ENCODE data around the gene CCNB2.
"Not testable (repeated sequence)": the region's sequence is repeated elsewhere in the genome, so short reads cannot be mapped to it uniquely, and the experiment has no call there.

The CCNB2 gene

DNA sequence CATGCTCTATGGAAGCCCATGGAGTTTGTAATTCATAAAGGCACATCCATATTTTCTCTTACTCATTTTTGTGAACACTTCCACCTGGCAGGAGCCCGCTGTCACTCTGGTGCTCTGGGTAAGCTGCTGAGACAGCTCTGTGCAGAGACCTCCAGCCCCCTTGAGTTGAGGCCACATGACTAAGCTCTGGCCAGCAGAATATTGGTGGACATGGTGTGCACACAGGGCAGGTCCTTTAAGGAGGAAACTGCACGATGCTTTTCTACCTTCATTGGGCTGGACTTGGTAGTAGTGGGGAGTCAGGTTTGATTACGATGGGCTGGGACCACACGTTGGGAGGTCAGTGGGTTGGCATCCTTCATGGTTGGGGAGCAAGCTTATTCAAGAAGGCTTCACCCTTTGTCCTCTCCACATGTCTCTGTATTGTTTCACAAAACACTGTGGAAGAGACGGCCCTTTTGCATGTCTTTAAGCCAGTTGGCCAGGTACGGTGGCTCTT is 29.0 kb downstream of the CCNB2 start:
- DNase-seq (ENCODE audit: low spot score), result no peak

DNA sequence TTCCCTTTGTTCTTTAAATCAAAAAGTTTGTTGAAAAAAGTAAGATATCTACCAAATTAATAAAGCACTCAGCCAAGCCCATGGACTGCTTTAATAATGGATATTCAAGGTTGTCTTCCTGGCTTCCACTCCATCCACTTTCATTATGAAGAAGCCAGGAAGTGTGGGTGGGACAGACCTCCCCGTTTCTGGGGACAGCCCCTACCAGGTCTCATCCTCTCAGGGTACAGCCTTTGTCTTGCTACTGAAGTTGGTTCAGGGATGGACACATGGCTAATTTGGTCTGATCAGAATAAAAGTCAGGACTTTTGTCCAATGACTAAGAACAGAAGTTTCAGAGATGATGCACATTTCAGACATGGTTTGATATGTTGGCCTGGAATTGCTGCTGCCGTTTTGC is 32.6 kb downstream of the CCNB2 start:
- DNase-seq (ENCODE audit: low spot score), result no peak

DNA sequence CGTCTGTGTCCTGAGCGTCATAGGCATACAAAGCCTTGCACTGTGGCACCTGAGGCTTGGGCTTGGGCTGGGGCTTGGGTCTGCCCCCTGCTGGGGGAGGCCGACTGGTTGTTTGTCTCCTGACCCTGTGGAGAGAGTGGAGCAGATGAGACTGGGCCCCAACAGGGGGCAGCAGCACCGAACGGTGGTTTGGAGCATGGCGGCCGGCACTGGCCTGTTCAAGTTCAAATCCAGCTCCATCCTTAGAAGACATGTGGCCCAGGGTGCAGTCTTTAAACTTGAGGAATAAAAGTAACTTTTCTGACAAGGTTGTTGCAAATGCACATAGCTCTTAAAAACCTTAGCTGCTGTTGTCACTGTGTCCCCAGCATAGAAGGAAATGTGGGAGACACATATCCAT is 33.3 kb downstream of the CCNB2 start:
- DNase-seq (ENCODE audit: low spot score), result peak; percentile 87

DNA sequence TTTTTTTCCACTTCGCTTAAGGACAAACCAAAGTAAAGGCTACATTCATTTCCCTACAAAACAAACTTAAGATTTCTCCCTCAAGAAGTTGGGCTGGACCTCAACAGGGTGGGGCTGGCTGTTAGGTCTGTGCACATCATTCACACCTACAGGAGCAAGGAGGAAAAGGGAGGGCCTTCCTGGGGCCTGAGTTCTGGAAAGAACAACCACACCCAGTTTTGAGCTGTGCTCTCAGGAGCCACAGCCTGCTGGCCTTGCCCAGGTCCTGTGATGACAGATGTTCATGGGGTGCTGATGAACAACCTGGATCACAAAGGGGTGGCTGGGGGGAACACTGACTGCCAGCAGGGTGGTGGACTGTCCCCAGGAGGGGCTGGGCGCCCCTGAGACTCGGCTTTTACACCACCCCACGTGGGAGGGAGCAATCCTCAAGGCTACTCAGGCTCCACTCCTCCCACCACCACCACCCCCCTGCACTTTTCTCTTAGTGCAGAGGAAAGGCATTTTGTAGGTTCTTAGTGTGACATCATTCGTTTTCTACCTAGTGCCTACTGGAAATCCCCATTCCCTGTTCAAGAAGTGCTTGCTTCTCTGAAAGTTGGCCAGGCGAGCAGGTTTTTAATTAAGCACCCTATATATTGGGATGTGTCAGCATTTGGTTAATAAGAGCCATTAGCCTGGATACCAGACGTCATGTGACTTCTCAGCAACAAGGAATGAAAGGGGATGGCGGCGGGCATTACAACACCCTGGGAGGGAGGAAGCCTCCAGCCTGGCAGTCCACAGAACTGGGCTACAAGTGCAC is 35.7 kb downstream of the CCNB2 start:
- DNase-seq (ENCODE audit: low spot score), result no peak

DNA sequence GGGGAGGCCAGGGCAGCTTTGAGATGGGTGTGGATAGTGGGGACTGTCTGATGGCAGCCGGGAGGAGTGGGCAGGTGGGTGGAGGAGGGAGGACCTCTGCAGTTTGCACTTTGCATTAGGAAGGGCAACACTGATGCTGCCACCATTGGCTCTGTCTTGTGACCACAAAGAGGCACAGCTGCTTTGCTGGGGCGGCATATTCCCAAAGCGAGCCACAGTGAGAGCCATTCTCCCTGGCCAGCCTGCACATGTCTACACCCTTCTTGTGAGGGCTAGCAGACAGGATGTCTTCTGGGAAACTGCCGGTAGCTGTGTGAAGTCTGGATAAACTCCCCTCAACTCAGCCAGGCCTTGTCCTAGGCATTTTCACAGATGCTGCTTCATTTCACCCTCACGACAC is 38.3 kb downstream of the CCNB2 start:
- DNase-seq (ENCODE audit: low spot score), result no peak

DNA sequence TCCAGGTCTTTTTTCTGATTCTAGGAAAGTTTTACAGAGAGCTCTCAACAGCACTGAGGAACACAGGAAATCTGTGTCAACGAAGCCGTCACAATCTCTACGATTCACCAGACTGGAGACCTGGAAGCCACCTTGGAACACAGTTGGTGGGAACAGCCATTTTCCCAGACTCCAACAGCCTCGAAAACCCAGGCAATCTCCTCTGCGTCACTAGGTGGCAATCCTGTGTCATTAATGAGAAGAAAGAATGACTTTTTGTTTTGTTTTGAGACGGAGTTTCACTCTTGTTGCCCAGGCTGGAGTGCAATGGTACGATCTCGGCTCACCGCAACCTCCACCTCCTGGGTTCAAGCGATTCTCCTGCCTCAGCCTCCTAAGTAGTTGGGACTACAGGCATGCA is 39.6 kb downstream of the CCNB2 start:
- DNase-seq (ENCODE audit: low spot score), result not testable (repeated sequence)

DNA sequence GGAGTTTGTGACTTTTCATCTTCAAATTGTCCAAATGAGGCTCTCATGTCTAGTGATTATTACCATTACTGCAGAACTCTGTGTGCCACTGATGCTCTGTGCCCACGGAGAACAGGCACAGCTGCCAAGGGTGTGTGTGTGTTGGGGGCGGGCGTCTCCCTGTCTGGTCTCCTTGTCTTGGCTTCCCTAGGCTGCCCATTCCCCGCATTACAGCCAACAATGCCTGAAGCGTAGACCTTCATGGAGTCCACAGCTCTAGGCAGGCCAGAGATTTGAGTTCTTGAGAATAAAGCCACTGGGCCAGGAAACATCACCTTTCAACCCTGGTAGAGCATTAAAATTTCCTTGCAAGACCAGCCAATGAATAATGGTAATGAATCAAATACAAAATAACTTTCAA is 42.7 kb downstream of the CCNB2 start:
- DNase-seq (ENCODE audit: low spot score), result no peak

DNA sequence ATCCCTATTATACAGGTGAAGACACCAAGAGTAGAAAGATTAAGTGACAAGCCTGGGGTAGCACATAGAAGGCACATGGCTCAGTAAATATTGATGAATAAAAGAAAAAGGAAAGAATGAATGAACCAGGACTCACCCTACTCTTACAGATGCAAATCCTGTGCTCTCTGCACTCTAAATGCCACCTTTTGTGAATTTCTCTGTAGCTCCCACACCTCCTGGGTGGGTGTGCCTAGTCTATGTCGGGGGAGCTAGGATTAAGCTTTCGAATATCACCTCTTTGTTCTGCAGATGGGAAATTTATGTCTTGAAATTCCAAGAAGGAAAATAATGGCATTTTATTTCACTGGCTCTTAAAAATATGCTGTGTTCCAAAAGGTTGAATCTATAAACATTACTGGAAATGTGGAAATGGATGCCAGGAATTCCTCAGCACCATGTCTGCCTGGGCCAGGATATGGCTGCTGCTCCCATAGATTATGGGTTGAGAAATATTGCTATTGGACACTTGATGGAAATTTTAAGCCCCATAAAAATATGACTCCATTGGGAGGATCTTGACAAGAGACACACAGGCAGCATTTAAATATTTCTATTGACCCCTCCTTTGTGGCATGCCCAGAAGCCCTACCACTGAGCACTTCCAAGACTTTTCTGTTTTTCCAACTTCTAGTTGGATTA is 43.3 kb downstream of the CCNB2 start:
- DNase-seq (ENCODE audit: low spot score), result no peak

DNA sequence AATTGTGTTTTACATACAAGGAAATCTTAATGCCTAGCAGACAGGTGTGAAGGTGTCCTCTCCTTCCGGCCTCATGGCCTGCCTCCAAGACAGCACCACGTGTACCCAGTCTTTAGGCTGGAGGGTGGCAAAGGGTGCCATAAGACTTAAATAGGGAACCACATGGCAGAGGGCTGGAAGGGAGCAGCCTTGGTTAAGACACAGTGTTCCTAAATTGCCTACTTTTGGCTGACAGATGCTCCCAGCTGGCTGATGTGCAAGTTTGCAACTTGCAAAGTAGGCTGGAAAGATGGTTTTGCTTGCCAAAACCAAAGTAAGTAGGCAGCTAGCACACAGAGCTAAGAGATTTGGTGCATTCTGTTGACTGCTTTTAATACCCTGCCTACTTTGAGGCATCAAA is 45.2 kb downstream of the CCNB2 start:
- DNase-seq (ENCODE audit: low spot score), result no peak

DNA sequence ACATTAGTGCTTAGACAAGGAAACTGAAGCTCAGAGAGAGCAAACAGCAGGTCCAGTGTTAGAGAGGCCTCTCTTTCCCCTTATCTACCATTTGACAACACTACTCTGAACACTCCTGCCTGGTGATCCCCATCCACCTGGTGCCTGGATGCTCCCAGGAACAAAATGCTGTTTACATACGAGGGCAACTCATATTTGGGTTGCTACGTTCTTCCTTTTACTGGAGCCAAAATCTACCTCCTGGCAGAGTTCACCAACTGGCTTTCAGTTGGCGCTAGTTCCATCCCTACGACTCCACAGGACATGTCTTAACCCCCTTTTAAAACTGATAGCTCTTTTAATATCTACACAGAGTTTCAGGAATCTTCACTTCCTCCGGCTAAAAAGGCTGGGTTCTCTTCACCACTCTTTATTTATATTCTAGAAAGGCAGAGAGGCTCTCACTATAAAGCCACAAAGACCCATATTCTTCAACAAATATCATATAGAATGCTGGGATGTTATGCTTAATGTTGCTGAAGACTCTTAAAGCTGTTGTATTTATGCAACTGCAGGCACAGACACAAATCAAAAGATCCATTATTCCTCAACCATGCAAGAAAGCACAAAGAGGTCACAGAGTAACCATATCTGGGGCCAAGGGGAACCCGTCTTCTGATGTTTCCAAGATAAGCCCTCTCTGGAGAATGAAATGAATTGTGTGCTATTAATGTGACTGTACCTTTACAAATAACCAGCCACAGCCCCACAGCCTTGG is 47.9 kb downstream of the CCNB2 start:
- DNase-seq (ENCODE audit: low spot score), result no peak

DNA sequence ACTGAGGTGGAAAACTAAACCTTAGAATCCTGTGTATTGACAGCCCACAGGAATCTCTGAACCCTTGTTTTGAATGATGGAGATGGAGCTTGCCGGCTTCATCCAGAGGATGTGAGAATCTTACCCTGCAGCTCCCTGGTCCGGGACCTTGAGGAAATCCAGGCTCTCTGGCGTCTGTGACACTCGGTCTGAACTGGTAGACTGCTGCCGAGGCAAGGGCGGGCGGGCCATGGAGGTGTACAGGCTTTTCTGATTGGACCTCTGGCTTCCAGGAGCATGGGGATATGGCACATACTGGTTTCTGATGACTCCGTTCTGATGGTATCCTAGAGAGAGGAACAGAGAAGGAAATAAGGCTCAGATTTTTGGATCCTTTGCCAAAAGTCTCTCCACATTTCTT is 48.5 kb downstream of the CCNB2 start:
- DNase-seq (ENCODE audit: low spot score), result no peak

DNA sequence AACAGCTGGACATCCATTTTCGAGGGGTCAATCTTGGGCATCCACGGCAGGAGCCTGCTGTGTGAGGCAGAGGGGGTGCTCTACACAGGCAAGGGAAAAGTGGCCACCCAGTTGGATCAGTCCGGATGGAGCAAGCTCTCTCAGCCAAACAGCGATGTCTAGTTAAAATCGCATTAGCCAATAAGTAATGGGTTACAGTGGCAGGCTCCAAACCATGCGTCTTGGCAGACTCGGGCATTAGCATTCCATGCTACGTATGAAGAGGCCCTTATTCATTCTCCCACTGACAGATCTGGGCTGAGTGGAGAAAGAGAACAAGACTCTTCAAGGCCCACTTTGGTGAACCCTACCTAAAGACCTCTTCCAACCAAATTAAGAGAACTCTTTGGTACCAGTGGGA is 49.3 kb downstream of the CCNB2 start:
- no peak for DNase-seq (ENCODE audit: low spot score)

DNA sequence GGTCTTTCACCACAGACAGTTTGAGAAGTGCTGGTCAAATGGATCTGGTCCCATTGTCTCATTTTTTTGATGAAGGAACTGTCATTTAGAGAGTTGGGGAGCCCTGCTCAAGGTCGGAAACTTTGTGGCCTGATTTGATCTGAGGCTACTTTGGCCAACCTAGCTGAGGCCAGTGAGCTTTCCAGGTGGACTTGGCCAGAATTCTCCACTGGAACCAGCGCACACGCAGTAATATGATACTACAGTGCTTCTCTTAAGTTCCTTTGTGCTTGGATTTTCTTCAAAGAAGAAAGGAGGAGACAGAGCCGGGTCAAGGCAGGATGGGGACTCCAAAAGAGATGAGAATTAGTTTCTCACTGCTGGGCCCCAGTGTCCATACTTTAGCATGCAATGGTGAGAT is 50.5 kb downstream of the CCNB2 start:
- no peak for DNase-seq (ENCODE audit: low spot score)

DNA sequence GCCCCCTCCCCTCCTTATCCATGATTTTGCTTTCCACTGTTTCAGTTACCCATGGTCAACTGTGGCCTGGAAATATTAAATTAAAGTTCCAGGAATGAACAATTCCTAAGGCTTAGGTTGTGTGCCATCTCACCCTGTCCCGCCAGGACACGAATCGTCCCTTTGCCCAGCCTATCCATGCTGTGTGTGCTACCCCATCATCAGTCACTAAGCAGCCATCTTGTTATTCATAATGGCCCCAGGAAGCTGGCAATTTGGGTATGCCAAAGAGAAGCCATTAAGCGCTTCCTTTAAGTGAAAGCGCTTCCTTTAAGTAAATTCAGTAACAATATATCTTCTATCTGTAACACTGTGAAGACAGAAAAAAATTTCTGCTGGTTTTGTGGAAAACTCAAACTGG is 52.5 kb downstream of the CCNB2 start:
- DNase-seq (ENCODE audit: low spot score), result no peak

DNA sequence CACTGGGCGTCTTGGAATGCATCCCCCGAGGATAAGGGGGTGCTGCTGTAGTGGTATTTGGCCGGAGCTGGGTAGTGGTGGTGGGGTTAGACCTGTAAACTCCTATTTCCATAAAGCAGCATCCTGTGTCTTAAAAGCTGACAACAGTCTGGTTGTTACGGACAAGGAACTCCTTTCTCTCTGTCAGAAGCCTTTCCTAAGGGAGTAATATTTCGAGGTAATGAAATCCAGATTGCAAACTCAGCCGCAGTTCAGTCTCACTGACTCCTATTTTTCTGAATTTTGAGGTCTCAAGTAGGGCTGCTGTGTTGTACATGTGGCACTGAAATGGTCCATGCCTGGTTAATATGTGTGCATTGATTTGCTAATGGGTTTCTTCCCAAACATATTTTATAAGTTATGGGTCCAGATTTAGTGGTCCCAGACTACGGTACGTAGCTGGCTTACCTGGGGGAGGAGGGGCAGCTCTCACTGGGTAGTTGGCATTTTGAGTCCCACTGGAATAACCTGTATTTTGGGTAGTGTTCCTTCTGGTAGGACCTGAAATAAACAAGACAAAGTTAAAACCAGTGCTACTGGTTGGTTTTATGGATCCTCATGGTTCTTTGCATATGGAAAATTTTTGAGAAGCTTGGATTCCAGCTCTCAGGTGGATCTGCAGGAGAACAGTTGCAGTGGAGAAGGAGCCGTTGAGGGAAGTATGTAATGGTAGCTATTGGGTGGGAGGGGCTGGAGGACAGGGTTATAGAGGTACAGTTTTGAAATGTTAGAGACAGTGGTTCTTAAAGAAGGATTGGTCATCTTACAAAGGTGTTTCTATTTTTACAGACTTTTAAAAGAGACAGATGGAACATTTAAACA is 53.1 kb downstream of the CCNB2 start:
- DNase-seq (ENCODE audit: low spot score), result no peak

DNA sequence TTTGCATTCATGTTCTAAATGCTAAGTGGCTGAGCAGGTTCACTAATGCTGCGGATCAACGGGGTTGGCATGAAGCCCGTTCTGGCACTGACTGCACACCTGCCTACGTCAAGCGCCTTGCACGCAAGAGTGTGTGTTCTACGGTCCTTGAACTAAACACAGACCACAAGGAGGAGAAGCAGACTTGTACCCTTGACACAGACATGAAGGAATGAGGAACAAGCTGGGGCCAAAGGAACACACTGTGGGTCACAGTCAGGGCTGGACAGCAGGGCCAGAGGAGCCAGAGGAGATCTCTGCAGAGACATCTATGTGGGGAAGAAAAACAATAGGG is 53.7 kb downstream of the CCNB2 start:
- no peak for DNase-seq (ENCODE audit: low spot score)

DNA sequence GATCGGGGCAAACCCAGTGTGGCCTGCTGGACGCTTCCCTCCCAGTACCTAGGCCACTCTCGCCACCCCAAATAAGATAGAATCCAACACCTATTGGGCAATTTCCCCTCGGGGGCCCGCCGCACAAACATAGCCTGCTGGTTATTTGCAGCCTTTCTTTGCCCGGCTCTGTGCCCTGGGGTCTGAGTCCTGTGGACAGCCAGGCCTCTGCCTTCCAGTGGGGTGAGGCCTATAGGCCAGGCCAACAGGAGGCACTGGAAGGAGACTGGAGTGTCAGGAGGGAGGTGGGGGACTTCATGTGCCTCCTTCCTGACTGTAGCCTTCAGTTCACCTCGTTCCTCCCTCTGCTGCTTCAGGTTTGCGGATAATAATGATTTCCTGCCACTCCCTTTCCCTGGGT is 54.3 kb downstream of the CCNB2 start:
- no peak for DNase-seq (ENCODE audit: low spot score)

DNA sequence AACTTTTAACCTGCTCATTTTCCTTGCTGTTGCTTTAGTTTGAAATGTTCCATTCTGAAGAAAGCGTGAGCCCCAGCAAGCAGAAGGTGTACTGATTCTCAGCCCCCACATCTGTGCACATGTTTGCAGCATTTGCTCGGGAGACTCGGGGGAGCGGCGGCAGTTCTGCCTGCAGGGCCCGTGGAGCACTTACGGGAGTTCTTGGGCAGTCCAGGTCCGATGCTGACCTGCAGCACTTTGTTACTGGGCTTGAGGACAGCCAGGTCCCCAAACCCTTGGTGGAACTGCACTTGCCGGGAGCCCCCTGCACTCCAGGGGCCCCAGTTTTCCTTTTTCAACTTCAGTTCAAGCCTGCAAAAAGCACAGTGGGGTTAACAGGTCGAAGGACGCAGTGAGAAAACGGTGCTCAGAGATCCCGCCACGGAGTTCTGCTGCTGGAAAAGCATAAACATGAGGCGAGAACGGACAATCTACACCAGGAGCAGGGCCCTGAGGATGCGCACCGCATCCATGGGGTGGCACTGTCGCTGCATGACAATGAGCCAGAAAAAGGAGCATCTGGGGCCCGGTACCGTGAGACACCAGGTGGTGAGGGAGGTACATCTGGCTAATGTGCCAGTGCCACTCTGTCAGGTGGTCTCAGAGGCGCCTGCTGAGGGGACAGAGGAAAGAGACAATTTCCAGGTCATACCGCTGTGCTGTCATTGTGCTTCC is 56.1 kb downstream of the CCNB2 start:
- peak; percentile 56 for DNase-seq (ENCODE audit: low spot score)

DNA sequence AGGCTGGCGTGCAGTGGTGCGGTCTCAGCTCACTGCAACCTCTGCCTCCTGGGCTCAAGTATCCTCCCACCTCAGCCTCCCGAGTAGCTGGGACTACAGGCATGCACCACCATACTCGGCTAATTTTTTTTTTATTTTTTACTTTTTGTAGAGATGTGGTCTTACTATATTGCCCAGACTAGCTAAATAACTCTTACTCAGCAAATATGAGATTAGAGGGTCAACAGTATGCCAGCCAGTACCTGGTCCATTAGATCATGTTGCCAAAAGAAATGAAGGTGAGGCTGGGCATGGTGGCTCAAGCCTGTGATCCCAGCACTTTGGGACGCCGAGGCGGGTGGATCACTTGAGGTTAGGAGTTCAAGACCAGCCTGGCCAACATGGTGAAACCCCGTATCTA is 57.1 kb downstream of the CCNB2 start:
- DNase-seq (ENCODE audit: low spot score), result not testable (repeated sequence)

DNA sequence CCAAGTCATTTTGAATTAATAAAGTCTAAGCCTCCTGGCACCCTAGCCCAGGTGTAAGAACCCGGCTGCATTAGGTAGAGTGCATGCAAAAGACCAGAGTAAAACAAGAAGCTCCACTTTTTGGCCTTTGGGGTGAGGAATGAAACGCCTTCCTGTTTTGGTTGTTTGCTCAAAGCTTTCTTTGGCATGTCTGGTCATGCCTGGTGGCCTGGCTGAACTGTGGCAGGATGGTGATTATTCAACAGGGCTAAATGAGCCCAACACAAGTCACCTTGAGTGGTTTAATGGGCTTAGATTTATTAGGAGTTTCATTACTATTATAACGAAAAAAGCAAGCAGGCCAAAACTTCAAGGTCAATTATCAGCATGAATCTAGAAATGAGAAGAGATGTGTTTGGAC is 60.8 kb downstream of the CCNB2 start:
- DNase-seq (ENCODE audit: low spot score), result no peak

DNA sequence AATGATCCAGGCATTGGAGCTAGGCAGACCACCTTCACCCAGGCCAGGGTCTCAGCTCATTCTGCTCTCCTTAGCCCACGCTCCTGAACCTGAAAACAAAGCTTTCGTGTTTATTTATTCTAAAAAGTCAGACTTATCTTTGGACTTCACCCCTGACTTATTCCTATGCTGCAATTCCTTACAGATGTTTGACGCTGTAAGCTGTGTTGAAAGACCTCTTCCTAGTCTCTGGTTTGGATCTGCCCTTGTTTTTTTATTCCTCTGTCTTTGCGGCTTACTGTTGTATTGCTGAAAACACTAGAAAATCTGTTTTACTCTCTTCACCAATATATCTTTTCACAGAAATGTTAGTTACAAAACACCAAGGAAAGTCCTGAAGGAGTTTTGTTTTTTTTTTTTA is 61.2 kb downstream of the CCNB2 start:
- no peak for DNase-seq (ENCODE audit: low spot score)

Data from iPS-NIHi11 (cell line).